HG02642 (cell line): ENCODE data around the gene PPFIA2.

Source experiments
- ATAC-seq: cut with Tn5 transposase; IDR thresholded peaks from one replicate; pipeline ENCODE4 v1.9.1; 2021; ENCODE audit warnings: mild to moderate bottlenecking; ENCODE audit not compliant: unreplicated experiment, poor library complexity

PPFIA2 gene

DNA sequence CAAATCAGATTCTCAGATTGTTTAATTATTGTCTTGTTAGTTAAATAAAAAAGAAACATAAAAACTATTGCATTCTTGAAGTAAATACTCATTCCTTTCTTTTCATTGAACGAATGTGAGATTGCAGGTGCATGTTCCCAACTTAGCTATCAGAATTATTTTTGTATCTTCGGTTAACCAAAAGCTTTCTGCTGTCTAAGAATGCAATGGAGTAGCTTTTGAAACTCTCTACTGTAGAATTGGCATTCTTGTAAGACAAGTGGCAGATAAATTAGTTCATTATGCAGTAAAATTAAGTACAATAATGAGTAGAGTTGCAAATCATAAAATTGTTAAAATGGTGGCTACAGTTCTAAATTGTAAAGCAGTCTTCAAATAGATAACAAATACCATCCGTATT is 383.2 kb downstream of the PPFIA2 start:
- ATAC-seq, result no peak

DNA sequence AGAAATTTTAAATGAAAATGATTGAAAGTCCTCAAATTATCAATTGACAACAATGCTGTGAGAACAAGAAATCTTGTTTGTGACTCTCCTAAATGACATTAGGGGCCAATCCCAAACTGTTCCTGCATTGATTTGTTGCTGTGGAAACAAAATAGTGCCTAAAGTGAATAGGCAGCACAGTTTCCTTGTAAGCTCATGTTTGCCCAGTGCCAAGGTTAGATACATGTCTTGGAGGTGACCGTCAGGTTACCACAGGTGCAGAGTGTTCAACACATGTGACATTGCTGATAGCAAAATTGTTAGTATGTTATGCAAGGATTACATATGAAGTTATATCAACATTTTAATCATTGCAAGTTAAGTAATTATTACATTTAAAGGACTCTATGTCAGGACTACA is 388.7 kb downstream of the PPFIA2 start:
- ATAC-seq, result no peak

DNA sequence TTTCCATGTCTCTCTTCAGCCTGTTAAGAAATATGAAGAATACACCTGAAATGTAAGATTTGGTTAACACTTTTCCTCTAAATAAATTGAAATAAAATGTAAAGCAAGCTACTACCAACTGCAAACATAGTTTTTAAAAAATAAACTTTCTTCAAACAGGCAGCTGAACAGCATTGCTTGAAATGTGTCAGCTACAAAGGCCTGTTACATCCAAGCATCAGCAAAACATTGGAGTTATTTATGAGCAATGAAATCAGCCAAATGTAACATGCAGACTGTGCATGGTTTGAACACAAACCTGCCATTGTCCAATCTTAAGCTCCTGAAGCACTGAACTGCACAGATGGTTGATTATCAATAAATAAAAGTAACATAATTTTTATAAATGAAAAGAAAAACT is 390.0 kb downstream of the PPFIA2 start:
- ATAC-seq, result no peak

DNA sequence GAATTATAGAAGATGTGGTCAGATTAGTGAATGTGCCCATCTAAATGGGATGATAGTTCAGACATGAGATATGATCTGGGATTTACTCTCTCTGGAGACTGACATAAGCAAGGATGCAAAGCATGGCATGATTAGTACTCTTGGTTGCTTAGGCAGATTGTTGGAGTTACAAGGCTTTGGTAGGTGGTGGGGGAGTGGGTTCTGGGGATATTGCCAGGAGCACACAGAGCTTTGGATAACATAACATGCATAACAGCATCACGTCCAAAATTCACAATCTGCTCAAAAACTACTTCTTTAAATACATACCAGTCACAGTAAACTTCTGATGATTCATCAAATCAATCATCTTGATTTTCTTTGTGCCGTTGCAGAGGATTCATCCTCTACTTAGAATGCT is 393.9 kb downstream of the PPFIA2 start:
- no peak for ATAC-seq

DNA sequence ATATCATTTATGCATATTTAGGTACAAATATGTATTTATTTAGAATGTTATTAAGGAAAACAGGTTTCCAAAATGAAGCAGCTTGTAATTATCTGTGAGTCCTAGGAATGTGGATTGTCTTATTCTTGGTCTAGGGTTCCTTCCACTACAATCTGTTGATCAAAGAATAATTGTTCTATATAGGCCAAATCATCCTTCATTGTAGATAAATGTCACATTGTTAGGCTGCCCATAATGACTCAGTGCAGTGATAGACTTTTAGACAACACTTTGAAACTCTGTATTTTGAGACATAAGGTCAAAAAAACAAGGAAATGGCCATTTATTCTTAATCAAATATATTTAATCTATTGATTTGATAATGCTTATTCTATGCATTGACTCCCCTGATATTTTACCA is 398.2 kb downstream of the PPFIA2 start:
- ATAC-seq, result no peak

DNA sequence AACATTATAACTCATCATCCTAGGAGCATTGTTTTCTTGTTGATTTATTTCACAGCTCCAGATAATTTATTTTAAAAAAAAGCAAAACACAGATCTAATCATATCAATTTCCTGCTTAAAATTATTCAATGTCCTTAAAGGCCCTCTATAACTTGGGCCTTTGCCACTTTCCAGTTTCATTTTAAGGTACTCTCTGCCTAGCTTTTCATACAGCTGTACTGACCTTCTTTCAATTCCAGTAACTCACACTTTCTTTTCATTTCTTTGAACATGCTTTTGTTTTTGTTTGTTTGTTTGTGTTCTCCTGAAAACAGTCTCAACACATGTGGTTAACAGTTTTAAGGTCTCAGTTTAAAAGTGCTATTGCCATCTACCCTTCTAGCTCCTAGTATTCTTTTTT is 399.4 kb downstream of the PPFIA2 start:
- ATAC-seq, result no peak

DNA sequence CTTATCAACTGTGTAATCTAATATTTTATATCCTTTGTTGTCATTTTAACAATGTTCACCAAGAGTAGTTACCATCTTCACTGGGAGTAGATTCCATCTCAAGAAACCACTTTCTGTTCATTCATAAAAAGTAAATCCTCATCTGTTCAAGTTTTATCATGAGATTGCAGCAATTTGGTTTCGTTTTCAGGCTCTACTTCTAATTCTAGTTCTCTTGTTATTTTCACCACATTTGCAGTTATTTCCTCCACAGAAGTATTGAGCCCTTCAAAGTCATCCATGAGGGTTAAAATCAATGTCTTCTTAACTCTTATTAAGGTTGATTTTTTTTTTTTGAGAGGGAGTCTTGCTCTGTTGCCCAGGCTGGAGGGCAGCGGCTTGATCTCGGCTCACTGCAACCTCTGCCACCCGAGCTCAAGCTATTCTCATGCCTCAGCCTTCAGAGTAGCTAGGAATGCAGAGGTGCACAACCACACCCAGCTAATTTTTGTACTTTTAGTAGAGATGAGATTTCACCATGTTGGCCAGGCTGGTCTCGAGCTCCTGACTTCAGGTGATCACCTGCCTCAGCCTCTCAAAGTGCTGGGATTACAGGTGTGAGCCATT is 404.7 kb downstream of the PPFIA2 start:
- ATAC-seq, result no peak

DNA sequence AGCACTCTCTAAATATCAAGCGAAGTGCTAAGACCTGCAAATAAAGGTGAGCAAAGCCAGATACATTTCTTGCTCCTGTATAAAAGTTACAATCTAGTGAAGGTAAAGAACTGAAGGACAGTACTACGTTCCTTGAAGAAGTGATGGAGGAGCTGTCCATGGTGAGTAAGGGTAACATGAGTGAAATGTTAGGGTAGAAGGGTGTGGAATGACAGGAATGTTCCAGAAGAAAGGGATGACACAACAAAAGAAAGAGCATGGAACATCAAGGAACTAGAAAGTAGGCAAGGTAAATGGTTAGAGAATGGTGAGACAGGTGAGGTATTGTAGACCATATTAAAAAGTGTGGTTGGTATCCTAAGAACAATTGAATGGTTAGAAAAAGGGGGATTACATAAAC is 408.8 kb downstream of the PPFIA2 start:
- ATAC-seq, result no peak

DNA sequence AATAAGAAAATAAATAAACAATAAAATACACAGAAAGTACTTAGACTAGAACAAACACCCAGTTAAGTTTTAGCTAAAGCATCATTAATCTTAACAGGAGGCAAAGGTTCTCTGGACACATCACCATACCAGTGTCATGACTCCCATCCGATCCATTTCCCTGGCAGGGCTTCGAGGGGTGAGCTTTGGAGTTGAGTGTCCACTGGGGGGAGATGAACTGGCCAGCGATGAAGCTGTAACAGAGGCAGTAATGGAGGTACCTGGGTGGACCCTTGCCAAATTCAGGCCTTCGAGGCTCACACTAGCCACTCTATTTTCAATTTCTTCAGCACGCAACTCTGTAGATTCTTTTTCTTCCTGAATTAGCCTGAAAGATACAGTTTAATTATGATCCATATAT is 411.7 kb downstream of the PPFIA2 start:
- ATAC-seq, result no peak

DNA sequence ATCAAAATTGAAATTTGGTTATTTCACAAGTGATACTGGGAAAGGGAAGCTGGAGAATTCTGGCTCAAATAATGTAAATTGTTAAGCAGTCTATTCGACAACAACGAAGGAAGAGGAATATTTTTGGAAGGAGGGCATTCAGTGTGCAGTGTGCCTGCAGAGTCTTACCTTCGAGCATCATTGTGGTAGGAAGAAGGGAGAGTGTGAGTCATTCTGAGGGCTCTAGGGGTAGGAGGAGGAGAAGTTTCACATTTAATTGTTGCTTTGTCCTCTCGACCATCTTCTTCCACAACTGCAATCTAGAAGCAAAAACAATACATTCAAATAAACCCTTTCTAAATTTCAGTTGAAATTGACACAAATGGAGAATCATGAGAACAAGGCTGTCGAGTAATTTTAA is 418.2 kb downstream of the PPFIA2 start:
- ATAC-seq, result no peak

DNA sequence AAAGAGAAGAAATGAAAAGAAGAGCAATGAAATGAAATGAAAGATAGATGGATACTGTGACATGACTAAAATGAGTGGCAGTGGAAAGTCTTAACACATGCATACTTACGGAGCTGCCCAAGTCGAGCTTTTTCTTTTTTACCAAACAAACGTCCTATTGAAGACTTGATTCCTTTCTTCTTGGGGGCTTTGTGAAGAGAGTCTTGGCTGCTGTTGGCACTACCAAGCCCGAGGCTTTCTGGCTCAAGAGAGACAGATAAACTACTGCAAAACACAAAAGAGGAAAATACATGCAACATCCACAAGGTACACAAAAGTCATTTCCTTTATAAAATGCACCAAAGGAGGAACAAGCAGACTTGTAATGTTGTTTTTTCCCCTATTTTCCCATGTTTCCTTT is 420.1 kb downstream of the PPFIA2 start:
- ATAC-seq, result no peak

DNA sequence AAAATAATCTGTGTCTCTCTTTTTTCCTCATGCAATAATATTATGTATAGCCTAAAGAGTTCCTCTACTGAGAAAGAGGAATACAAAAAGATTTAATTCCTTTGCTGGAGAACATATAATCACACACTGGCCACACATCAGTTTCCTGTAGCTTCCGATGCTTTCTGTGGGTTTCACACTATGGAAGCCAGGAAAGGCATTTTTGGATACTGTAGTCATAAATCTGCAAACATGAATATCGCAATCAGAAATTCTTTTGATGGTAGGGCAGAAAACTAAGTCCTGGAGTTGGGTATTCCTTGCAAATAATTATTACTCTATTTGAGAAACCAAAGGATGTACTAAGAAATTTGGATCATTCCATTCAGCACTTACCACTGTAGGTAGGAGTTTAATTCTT is 421.3 kb downstream of the PPFIA2 start:
- no peak for ATAC-seq

DNA sequence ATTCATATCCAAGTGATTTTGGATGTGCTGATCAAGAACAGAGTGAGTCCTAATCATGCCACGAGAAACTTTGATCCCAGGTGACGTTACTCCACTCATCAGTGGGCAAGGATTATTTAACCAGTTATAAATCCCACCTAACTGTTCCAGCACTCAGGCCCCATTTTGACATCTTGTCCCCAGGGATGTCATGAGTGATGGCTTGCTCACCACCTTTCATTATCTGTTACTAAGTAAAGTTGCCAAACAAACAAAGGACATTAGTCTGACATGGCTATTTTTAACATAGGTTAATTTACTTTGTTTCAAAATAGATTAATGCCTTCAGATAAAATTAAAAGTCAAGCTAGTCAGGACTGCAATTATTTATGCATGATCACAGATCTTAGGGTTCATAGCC is 425.3 kb downstream of the PPFIA2 start:
- ATAC-seq, result no peak

DNA sequence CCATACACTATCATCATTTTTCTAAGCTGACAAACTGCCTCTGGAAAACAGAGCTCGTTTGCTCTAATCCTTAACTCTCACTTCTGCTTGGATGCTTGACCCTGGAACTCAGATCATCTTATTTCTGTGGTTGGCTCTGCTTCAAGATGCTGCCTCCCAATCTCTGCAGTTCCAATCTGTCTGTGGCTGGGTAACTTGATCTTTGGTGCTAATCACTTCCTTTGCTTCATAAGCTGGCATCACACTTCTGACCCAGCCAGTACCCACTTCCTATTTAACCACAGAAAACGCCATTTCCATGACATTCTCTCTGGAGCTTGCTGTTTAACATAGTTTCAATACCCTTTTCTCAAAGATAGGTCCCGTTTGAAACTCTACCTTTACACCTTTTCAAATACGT is 427.1 kb downstream of the PPFIA2 start:
- ATAC-seq, result no peak

DNA sequence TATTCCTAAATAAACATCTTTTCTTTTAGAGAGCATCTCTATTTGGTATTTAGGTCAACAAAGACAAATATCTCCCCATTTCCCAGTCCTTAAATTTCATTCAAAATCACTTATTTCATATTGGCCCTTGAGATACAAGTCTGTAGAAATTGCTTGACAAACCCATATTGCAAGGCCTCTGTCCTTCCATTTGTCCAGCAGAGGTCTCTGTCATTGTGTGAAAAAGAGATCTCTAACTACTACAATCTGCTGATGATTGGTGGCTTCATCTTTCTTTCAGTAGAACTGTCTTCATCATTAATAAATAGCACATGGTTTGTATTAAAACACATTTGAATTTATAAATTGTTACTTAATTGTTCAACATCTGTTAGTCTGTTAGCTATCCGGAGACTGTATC is 428.7 kb downstream of the PPFIA2 start:
- ATAC-seq, result no peak

DNA sequence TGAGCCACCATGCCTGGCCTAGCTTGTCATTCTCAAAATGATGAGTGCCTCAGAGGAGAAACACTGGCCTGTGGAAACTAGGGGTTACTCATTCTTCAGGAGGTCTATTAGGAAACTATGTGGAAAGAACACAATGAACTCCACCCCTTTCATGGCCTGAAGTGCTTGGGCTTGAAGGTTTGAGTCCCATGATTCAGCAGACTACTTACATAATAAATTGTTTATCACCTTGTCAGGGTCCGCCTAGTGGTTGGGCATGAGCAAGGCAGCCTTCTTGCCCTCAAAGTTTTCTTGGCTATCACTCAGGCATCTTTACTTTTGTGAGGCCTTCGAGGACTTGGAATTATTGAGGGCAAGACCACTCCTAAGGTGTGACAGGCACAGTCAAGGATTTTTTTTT is 430.1 kb downstream of the PPFIA2 start:
- peak; percentile 87 for ATAC-seq

DNA sequence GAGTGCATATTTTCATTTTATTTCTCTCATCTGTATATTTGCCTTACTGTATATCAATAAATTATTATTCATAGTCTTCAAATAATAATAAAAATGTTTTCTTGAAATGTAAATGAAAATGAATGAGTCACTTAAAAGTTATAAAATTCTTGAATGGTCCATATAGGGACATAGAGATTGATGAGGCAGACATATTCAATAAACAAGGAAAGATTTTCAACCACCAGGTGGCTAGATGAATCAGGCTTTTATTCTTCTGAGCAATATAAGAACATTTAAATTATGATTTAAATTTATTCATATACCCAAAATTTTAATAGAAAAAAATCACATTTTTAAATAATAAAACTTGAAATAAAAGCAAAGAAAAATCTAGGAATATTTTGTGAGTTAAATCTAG is 431.7 kb downstream of the PPFIA2 start:
- ATAC-seq, result no peak

DNA sequence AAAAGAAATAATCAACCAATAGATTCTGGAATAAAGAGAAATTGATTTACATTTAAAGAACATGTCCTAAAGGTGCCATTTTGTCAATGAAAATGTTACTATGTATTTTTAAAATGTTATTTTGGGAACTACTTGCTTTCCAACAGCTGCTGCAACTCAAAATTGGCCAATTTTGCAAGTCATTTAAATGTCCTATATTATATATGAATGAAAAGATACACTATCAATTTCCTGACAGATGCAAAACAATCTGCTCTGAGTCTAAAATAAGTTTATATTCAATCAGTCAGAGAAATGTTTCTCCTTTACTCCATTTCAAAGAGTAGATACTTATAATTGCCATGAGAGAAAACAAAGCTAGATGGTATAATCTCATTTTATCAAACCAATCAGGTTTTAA is 434.1 kb downstream of the PPFIA2 start:
- no peak for ATAC-seq

DNA sequence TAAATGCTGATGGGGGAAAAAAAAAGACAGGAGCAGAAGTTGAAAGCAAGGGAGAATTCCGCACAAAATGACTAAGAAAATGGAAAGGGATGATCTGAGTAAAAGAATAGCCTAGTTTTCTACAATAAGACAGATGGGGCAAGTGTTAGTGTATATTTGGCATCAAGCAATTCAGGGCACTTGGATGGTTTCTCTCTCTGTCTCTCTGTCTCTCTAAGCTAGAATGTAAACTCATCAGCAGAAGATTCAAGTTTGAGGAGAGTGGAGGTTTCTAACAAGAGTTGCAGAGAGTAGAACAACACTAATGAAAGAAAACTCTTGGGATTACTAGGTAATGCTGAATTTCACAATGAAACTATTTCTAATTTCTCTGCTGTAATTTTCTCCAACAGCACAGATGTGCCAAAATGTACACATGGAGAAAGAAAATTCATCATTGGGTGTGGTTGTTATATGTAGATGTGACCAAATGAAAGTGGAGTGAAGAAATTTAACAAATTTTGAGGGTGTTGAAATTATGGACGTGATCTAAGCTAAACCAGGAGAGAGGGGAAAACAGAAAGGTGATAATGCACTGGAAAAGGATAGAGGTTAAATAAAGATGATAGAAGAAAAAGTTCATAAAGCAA is 444.1 kb downstream of the PPFIA2 start:
- no peak for ATAC-seq

DNA sequence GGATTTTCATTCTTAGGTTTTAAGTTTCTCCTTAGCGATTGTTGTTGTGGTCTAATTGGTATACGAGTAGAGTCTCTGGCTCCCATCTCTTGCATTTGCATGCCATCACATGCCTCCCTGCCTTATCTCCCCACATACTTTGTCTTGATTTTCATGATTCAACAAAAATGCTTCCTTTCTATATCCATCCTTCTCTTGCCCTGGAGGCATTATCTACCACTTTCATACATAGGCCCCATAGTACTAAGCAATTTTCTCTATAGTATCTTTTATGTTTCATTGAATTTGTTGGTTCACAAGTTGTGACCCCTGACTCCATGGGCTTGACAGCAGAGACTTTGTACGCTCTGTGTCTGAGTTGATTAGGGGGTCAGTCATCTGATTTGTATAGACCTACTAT is 455.2 kb downstream of the PPFIA2 start:
- ATAC-seq, result no peak

DNA sequence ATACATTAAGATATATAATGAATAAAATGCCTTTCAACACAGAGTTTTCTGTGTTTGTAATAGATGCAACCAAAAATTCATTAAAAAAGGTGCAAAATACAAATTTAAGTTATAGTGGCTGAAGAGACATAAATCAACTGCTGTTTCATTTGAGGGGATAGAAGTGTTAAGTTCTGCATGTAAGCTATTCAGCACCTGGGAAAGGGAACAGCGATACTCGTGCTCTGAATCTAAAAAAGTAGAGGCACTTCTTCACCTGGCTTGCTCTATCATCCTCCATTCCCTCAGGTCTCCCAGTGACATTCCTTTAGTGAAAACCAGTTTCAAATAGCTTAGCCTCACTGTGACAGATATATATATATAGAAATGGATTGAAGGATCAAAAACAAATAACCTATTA is 458.7 kb downstream of the PPFIA2 start:
- no peak for ATAC-seq

DNA sequence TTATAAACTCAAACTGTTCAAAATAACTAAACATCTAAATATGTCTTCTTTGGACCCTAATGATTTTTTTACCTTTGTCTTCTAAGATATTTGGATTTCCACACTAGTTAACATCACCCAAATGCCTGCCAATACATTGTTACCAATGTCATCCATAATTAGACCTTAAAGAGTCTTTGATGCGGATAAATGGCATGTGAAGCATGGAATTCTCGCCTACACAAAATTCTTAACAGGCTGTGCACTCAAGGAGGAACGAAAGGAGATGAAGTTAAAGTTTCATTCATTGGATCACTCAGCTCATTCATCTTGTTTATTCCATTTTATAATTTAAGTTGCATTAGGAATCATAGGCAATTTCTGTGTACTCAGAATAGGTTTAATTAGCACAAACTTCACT is 461.5 kb downstream of the PPFIA2 start:
- no peak for ATAC-seq
